Panc1 (cell line): ENCODE measurements around the gene PLXNB1. TPM values are rescaled to one million over a fixed set of nuclear protein-coding genes. Genes with fewer than 3 reads are reported as not detected.

ENCODE experiments used
- ATAC-seq: fragments of 200-7000 bp; cut with Tn5 transposase; 2 replicates; pipeline ENCODE4 v1.9.1; 2020; ENCODE audit warnings: mild to moderate bottlenecking, moderate library complexity
- BruUV-seq: library from RNA; stranded (reverse); fragments of 400-500 nt; replicated peaks from 2 replicates; lab custom pipeline; 2021; lab: Mats Ljungman, UMichigan
- CTCF ChIA-PET: fragments of 300-600 bp; sonication (Branson Sonifier 250); formaldehyde crosslinking; loops from one replicate; lab custom pipeline; 2022; ENCODE audit warnings: antibody characterized with exemption; lab: Charles Lee
- POLR2A ChIA-PET: fragments of 300-600 bp; sonication (Branson Sonifier 250); formaldehyde crosslinking; loops from one replicate; lab custom pipeline; 2022; ENCODE audit warnings: antibody characterized with exemption; lab: Charles Lee
- DNase-seq: peaks from one replicate; pipeline ENCODE4 v3.0.0-alpha.2; 2010; ENCODE audit warnings: low read depth, low spot score
- H3K27ac ChIP-seq: 2 replicates; pipeline ENCODE4 v1.5.1; 2011; ENCODE audit warnings: mild to moderate bottlenecking, low read length, inconsistent platforms
- H3K27me3 ChIP-seq: fragments of 200-500 bp; sonication (Bioruptor generic); 2 replicates; pipeline ENCODE4 v1.6.0; 2014; ENCODE audit warnings: low read length, inconsistent platforms; ENCODE audit not compliant: control insufficient read depth, insufficient read depth
- H3K36me3 ChIP-seq: fragments of 200-500 bp; sonication (Bioruptor generic); 2 replicates; pipeline ENCODE4 v1.5.1; 2014; ENCODE audit warnings: inconsistent platforms, mild to moderate bottlenecking, low read length, moderate library complexity; ENCODE audit not compliant: control insufficient read depth, insufficient read depth
- H3K4me1 ChIP-seq: 2 replicates; pipeline ENCODE4 v1.5.1; 2011; ENCODE audit warnings: inconsistent platforms, mild to moderate bottlenecking, low read length, moderate library complexity; ENCODE audit not compliant: control insufficient read depth, insufficient read depth
- H3K4me3 ChIP-seq, 2 experiments: 2 replicates each; pipeline ENCODE4 v1.5.1; 2011 to 2012; ENCODE audit warnings: low read depth in 2 of 2, low read length in 2 of 2, mild to moderate bottlenecking in 2 of 2, inconsistent platforms in 1 of 2, moderate library complexity in 1 of 2
- H3K9me3 ChIP-seq: fragments of 200-500 bp; sonication (Bioruptor generic); 2 replicates; pipeline ENCODE4 v1.5.1; 2014; ENCODE audit warnings: low read depth, mild to moderate bottlenecking, inconsistent platforms, low read length, moderate library complexity; ENCODE audit not compliant: control insufficient read depth, insufficient read depth
- CTCF ChIP-seq: fragments of 450-650 bp; IDR thresholded peaks from 2 replicates; pipeline ENCODE4 v1.5.1; 2017; ENCODE audit warnings: mild to moderate bottlenecking
- POLR2AphosphoS5 ChIP-seq: IDR thresholded peaks from 2 replicates; pipeline ENCODE4 v1.6.1; 2012; ENCODE audit warnings: mild to moderate bottlenecking, low read depth, low read length, moderate library complexity
- REST ChIP-seq, 2 experiments: IDR thresholded peaks; 2 replicates each; pipeline ENCODE4 v1.6.1; 2011 to 2012; ENCODE audit warnings: low read depth in 2 of 2, control low read depth in 1 of 2, low read length in 1 of 2, mild to moderate bottlenecking in 1 of 2, moderate library complexity in 1 of 2; ENCODE audit not compliant: insufficient read depth in 1 of 2
- SIN3A ChIP-seq: IDR thresholded peaks from 2 replicates; pipeline ENCODE4 v1.6.1; 2012; ENCODE audit warnings: low read depth, mild to moderate bottlenecking, low read length, moderate library complexity, borderline replicate concordance; ENCODE audit not compliant: insufficient read depth
- TCF7L2 ChIP-seq: IDR thresholded peaks from 2 replicates; pipeline ENCODE4 v1.6.1; 2011; ENCODE audit warnings: mild to moderate bottlenecking, low read depth, low read length, inconsistent platforms
- in situ Hi-C: cut with HindIII; loops from 2 replicates; pipeline ENCODE4 v1.10.0; 2016; ENCODE audit warnings: low sequenced_read_pairs, low pct_unique_long_range_greater_than_20kb
- intact Hi-C: fragments of 100-400 bp; cut with micrococcal nuclease; formaldehyde crosslinking; loops from one replicate; pipeline ENCODE4 v1.10.0; 2022; ENCODE audit not compliant: unreplicated experiment
- total RNA-seq: library from RNA; stranded (reverse); gene quantifications from one replicate; pipeline ENCODE4 v1.2.1, GENCODE V29; 2021; ENCODE audit not compliant: unreplicated experiment

PLXNB1 gene
- total RNA-seq, 1 experiment from 2014 or later = 22.8 TPM

GRCh38 chr3:48367201-48367600 is 62.7 kb downstream of the PLXNB1 start:
- no TSS peak for BruUV-seq
- H3K4me1 ChIP-seq = no peaks in the 10 kb centered on the region
- ATAC-seq = no peak
- DNase-seq = no peak
- H3K9me3 ChIP-seq = no peaks in the 10 kb centered on the region
- no peak overlapping the region for H3K27ac ChIP-seq
- TF ChIP-seq TCF7L2 (no peak), REST (IDR thresholded peaks at IDR 0.05; ENCODE audit: insufficient read depth in 1 of 2, low read depth in 2 of 2, low read length in 1 of 2) (no peak), SIN3A (no peak), POLR2AphosphoS5 (no peak), CTCF (no peak)
- no peaks in the 10 kb centered on the region for H3K36me3 ChIP-seq
- ChIA-PET POLR2A (no interaction called here), CTCF (interaction anchor here (1.0 kb wide), 1 partner anchor 69 kb away, joined by 3 read pairs; no protein-coding TSS in a partner anchor)
- peaks cover 2% of the 10 kb centered on the region; the same call in 1 of the 2 replicates for H3K27me3 ChIP-seq
- in situ Hi-C loops = no loop called here
- intact Hi-C loops = no loop called here
- H3K4me3 ChIP-seq = no peak overlapping the region

GRCh38 chr3:48364840-48365239 is 65.0 kb downstream of the PLXNB1 start:
- no peak overlapping the region for H3K27ac ChIP-seq
- no peaks in the 10 kb centered on the region for H3K4me1 ChIP-seq
- no peaks in the 10 kb centered on the region for H3K9me3 ChIP-seq
- CTCF ChIA-PET = no interaction called here
- TF ChIP-seq POLR2AphosphoS5 (no peak), CTCF (no peak), TCF7L2 (no peak), SIN3A (no peak), REST (IDR thresholded peaks at IDR 0.05; ENCODE audit: insufficient read depth in 1 of 2, low read depth in 2 of 2, low read length in 1 of 2) (no peak)
- no peaks in the 10 kb centered on the region for H3K36me3 ChIP-seq
- intact Hi-C loops (no loop called here), in situ Hi-C loops (no loop called here)
- no TSS peak for BruUV-seq
- DNase-seq (no peak), ATAC-seq (no peak)
- POLR2A ChIA-PET = no interaction called here
- no peak overlapping the region for H3K4me3 ChIP-seq
- H3K27me3 ChIP-seq = peaks cover 2% of the 10 kb centered on the region; the same call in 1 of the 2 replicates
